Right lobe of liver (tissue), 4 donors: ENCODE results near the gene TLX3.

Experiments
- CTCF ChIP-seq, 4 donors: fragments of 200-600 bp in 3 of 4; fragments of 450-650 bp in 1 of 4; IDR thresholded peaks; one replicate each; pipeline versions ENCODE4 v1.5.1 to v1.8.0; 2016 to 2022; ENCODE audit warnings: antibody characterized with exemption in 4 of 4, mild to moderate bottlenecking in 2 of 4
- POLR2A ChIP-seq: fragments of 450-650 bp; IDR thresholded peaks from one replicate; pipeline ENCODE4 v1.6.1; 2017; ENCODE audit warnings: antibody characterized with exemption, mild to moderate bottlenecking
- donor health status: DM: no; HTN: no; CAD: no.
- donor health status: DM: no; HTN: no; CAD: no.
- donor health status: DM: no; HTN: yes; CAD: no.

- TF ChIP-seq CTCF (IDR thresholded peaks at IDR 0.05) = no peak
- no peak for TF ChIP-seq POLR2A
Observed at GRCh38 chr5:171299851-171300250, 9.2 kb upstream of the TLX3 start.
